Measurements from ENCODE around the gene PDE3A. TPM values are rescaled to one million over a fixed set of nuclear protein-coding genes. Genes with fewer than 3 reads are reported as not detected.

The PDE3A gene
- total and polyA plus RNA-seq, 2 of the 4 experiments (the other 2 are of a cell fraction), result 0.09 to 0.18 TPM

DNA sequence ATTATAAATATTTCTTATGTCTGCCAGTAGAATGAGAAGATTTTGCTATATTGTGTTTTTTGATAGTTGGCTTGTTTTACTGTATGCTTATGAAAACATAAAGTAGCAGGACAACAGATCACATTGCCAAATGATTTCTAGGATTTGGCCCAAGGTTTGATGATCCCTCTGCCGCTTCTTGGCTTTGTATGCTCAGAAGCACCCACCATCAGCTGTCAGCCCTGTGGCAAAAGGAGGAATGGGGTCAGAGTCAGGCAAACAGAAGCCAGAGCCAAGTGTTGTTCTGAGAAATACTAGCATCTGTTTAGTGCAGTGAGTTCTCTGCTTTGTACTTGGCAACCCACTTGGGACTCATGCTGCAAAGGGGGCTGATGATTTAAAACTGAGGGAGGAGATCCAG, 152.2 kb downstream of the PDE3A start:
- dilution Hi-C loops (cut with HindIII; ENCODE audit: low sequenced_read_pairs, unreplicated experiment), result no loop called here
- Histone ChIP-seq H3K9me1 (ENCODE audit: insufficient read depth, low read length) (no peaks in the 10 kb centered on the region), H3K23ac (ENCODE audit: low read depth, low read length) (no peak overlapping the region), H3K18ac (ENCODE audit: low read depth, low read length) (no peak overlapping the region), H2BK5ac (ENCODE audit: low read depth, low read length, poor library complexity, severe bottlenecking) (no peak overlapping the region), H3K4me3 (ENCODE audit: insufficient read depth, low read depth, low read length) (no peak overlapping the region), H2BK15ac (ENCODE audit: low read depth, low read length) (no peak overlapping the region), H2BK20ac (ENCODE audit: low read depth, low read length) (no peak overlapping the region), H4K8ac (ENCODE audit: low read depth in 2 of 2, low read length in 2 of 2) (no peak overlapping the region), H4K5ac (ENCODE audit: low read depth, low read length) (no peak overlapping the region), H3K14ac (replicated peaks; ENCODE audit: low read depth, low read length) (no peak overlapping the region), H3K79me1 (ENCODE audit: low read depth in 1 of 2, low read length in 2 of 2) (no peaks in the 10 kb centered on the region), H3K9me3 (ENCODE audit: control insufficient read depth, insufficient read depth, low read length) (no peaks in the 10 kb centered on the region), H3K4ac (ENCODE audit: low read depth, low read length) (no peak overlapping the region), H3K9ac (ENCODE audit: low read depth, low read length) (no peak overlapping the region), H3K27me3 (ENCODE audit: control insufficient read depth, insufficient read depth, low read length) (no peaks in the 10 kb centered on the region), H3K4me1 (ENCODE audit: control insufficient read depth, insufficient read depth, low read length) (peaks cover 5% of the 10 kb centered on the region), H2BK120ac (ENCODE audit: low read depth, low read length) (no peak overlapping the region), H3K27ac (ENCODE audit: insufficient read depth, low read length) (no peak overlapping the region), H2AK5ac (ENCODE audit: low read depth, low read length) (no peak overlapping the region), H3K4me2 (ENCODE audit: low read depth, low read length) (no peak overlapping the region), H2AK9ac (replicated peaks; ENCODE audit: low read depth, low read length, poor library complexity) (no peak overlapping the region), H4K91ac (ENCODE audit: insufficient read depth, low read depth, low read length) (no peak overlapping the region), H4K20me1 (ENCODE audit: insufficient read depth, low read length) (no peaks in the 10 kb centered on the region), H2AFZ (replicated peaks; ENCODE audit: low read length, poor library complexity) (no peak overlapping the region), H3K56ac (ENCODE audit: extremely low read depth, insufficient read depth, low read length) (no peak overlapping the region), H3K36me3 (ENCODE audit: control insufficient read depth, insufficient read depth, low read length) (no peaks in the 10 kb centered on the region)
- intact Hi-C loops (cut with micrococcal nuclease), result no loop called here
- ATAC-seq (ENCODE audit: low read depth) (no peak), DNase-seq (no peak)
- no TSS peak for BruUV-seq (replicated peaks)
- POLR2A ChIA-PET (ENCODE audit: unreplicated experiment), result no interaction called here
- TF ChIP-seq FOS (IDR thresholded peaks at IDR 0.05; ENCODE audit: low read depth, low read length) (no peak), RCOR1 (IDR thresholded peaks at IDR 0.05; ENCODE audit: insufficient replicate concordance, low read length) (no peak), SMC3 (IDR thresholded peaks at IDR 0.05; ENCODE audit: low read depth, low read length) (no peak), MXI1 (IDR thresholded peaks at IDR 0.05; ENCODE audit: borderline replicate concordance, low read depth, low read length) (no peak), MAFK (IDR thresholded peaks at IDR 0.05; ENCODE audit: low read depth, low read length) (no peak), CEBPB (IDR thresholded peaks at IDR 0.05; ENCODE audit: low read depth, low read length) (no peak)
- TF ChIP-seq, protein P1, sequence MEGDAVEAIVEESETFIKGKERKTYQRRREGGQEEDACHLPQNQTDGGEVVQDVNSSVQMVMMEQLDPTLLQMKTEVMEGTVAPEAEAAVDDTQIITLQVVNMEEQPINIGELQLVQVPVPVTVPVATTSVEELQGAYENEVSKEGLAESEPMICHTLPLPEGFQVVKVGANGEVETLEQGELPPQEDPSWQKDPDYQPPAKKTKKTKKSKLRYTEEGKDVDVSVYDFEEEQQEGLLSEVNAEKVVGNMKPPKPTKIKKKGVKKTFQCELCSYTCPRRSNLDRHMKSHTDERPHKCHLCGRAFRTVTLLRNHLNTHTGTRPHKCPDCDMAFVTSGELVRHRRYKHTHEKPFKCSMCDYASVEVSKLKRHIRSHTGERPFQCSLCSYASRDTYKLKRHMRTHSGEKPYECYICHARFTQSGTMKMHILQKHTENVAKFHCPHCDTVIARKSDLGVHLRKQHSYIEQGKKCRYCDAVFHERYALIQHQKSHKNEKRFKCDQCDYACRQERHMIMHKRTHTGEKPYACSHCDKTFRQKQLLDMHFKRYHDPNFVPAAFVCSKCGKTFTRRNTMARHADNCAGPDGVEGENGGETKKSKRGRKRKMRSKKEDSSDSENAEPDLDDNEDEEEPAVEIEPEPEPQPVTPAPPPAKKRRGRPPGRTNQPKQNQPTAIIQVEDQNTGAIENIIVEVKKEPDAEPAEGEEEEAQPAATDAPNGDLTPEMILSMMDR (conservative IDR thresholded peaks at IDR 0.05; ENCODE audit: low read depth, low read length), result no peak
- CTCF ChIA-PET, result no interaction called here
- in situ Hi-C loops (cut with MboI; ENCODE audit: low sequenced_read_pairs), result no loop called here
- WGBS, 2 experiments (ENCODE audit: extremely low coverage in 2 of 2, insufficient read length in 1 of 2), result no CpG with 5 or more reads among the region's 1 CpG

All from IMR-90 (cell line).